Bronchial epithelial cell (primary cell): ENCODE data around the gene CCNL2. TPM values are rescaled to one million over a fixed set of nuclear protein-coding genes. Genes with fewer than 3 reads are reported as not detected.

ENCODE experiments used
- DNase-seq: peaks from one replicate; pipeline ENCODE4 v3.0.0-alpha.2; 2010; ENCODE audit warnings: low read depth
- FAIRE-seq: peaks from 2 replicates; lab custom pipeline; 2011; peaks lifted over from hg19 to GRCh38; lab: Jason Lieb, UNC
- H3K27me3 ChIP-seq: 2 replicates; pipeline ENCODE4 v1.5.1; 2011; ENCODE audit warnings: low read length; ENCODE audit not compliant: control insufficient read depth, insufficient read depth
- H3K36me3 ChIP-seq: 2 replicates; pipeline ENCODE4 v1.5.1; 2011; ENCODE audit warnings: low read length; ENCODE audit not compliant: control insufficient read depth, insufficient read depth
- H3K4me3 ChIP-seq: 2 replicates; pipeline ENCODE4 v1.5.1; 2011; ENCODE audit warnings: mild to moderate bottlenecking, low read depth, low read length, control low read depth
- total RNA-seq: library from RNA; depleted of rRNA; stranded (reverse); fragments of >200 nt; gene quantifications from 2 replicates; pipeline ENCODE4 v1.2.1, GENCODE V29; 2014
- TF ChIP-seq, protein P1 (sequence below): IDR thresholded peaks from 2 replicates; pipeline ENCODE4 v1.5.1; 2011; ENCODE audit warnings: mild to moderate bottlenecking, moderate library complexity, low read length, control low read depth, inconsistent platforms; ENCODE audit not compliant: insufficient read depth, severe bottlenecking

Gene CCNL2
- total RNA-seq, 1 donor from 2014 or later: 134 TPM

DNA sequence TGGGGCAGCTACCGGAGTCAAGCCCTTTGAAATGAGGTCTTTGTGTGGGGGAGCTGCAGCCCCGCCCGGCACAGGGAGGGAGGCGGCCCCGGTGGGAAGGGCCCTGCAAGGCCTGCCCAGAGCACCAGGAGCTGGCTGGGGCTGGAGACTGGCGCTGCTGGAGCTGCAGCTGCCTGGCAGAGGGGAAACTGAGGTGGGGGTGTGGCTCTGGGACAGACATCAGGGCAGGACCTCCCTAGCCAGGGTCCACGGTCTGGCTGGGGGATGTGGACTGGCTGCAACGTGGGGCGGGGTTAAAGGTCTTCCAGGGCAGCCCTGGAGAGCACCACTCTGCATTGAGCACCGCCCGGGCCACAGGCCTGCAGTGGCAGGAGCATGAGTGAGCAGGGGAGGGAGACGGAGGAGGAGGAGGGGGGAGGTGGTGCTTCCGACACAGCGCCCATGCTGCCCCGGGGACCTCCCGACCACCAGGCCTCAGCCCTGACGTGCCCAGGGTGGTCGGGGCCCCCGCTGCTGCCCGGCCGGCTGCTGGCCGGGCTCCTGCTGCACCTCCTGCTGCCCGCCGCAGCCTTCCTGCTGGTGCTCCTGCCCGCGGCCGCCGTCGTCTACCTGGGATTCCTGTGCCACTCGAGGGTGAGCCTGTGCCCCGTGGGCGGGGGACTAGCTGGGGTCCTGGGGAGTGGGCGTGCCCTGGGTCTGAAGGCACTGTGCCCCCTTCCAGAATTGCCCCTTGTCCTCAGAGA is 26.8 kb upstream of the CCNL2 start:
- Histone ChIP-seq H3K4me3 (no peak overlapping the region), H3K36me3 (no peaks in the 10 kb centered on the region), H3K27me3 (no peaks in the 10 kb centered on the region)
- TF ChIP-seq, protein P1, sequence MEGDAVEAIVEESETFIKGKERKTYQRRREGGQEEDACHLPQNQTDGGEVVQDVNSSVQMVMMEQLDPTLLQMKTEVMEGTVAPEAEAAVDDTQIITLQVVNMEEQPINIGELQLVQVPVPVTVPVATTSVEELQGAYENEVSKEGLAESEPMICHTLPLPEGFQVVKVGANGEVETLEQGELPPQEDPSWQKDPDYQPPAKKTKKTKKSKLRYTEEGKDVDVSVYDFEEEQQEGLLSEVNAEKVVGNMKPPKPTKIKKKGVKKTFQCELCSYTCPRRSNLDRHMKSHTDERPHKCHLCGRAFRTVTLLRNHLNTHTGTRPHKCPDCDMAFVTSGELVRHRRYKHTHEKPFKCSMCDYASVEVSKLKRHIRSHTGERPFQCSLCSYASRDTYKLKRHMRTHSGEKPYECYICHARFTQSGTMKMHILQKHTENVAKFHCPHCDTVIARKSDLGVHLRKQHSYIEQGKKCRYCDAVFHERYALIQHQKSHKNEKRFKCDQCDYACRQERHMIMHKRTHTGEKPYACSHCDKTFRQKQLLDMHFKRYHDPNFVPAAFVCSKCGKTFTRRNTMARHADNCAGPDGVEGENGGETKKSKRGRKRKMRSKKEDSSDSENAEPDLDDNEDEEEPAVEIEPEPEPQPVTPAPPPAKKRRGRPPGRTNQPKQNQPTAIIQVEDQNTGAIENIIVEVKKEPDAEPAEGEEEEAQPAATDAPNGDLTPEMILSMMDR: no peak
- no peak for DNase-seq
- no peak for FAIRE-seq

DNA sequence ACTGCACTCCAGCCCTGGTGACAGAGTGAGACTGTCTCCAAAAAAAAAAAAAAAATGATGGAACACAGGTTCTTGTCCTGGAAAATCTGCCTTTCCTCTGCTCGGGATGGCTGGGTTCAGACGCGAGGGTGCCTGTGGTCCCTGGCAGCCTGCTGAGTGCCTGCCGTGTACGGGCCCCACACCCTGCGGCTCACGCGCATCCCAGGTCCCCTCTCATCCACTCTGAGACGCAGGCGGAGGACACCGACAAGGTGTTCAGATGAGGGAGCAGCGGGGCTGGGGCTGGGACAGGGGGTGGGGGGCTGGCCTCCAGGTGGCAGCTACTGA is 26.3 kb upstream of the CCNL2 start:
- DNase-seq (no peak), FAIRE-seq (no peak)
- Histone ChIP-seq H3K27me3 (no peaks in the 10 kb centered on the region), H3K4me3 (no peak overlapping the region), H3K36me3 (no peaks in the 10 kb centered on the region)
- TF ChIP-seq, protein P1: no peak

DNA sequence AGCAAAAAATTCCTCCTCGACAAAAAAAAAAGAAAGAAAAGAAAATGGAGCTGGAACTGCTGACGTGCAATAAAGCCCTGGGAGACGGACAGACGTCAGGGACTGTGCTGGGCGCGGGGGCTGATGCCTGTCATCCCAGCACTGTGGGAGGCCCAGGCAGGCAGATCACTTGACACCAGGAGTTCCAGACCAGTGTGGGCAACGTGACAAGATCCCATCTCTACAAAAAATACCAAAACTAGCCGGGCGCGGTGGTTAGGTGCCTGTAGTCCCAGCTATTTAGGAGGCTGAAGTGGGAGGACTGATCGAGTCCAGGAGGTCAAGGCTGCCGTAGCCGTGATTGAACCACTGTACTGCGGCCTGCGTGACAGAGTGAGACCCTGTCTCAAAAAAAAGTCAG is 25.6 kb upstream of the CCNL2 start:
- Histone ChIP-seq H3K36me3 (no peaks in the 10 kb centered on the region), H3K4me3 (no peak overlapping the region), H3K27me3 (no peaks in the 10 kb centered on the region)
- TF ChIP-seq, protein P1: no peak
- FAIRE-seq (no peak), DNase-seq (no peak)

DNA sequence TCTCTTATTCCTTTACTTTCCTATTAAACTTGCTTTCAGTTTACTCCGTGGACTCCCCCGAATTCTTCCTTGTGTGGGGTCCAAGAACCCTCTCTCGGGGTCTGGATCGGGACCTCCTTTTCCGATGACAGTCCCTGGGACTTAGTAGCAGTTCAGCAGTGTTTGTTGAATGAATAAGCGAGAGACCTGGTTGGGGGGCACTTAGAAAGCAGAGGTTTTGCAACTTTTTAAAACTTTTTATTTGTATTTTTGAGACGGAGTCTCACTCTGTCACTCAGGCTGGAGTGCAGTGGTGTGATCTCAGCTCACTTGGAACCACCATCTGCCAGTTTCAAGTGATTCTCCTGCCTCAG is 24.1 kb upstream of the CCNL2 start:
- H3K4me3 ChIP-seq: no peak overlapping the region
- H3K36me3 ChIP-seq: no peaks in the 10 kb centered on the region
- no peaks in the 10 kb centered on the region for H3K27me3 ChIP-seq
- TF ChIP-seq, protein P1: no peak
- no peak for FAIRE-seq
- DNase-seq: no peak

DNA sequence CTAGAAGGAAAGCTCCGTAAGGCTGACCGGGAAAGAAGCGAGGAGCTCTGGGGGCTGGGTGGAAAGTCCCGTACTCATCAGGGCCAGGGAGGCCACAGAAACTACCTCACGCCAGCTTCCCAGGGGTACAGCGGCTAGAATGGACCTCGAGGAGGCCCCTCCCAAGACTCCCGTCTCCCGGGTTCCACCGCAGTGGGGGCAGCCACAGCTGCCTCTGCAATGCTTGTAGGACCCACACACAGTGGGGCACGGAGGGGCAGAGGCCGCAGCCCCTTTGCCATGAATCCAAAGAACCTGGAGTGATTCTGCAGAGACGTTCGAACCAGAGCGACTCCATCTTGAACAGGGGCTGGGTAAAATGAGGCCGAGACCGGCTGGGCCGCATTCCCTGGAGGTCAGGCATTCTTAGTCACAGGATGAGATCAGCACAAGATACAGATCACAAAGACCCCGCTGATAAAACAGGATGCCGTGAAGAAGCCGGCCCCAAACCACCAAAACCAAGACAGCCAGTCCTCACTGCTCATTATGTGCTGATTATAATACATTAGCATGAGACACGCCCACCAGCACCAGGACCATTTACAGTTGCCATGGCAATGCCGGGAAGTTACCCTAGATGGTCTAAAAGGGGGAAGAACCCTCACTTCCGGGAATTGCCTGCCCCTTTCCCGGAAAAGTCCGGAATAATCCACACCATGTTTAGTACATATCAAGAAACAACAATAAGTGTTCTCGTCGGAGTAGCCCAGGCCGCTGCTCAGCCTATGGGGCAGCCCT is 23.5 kb upstream of the CCNL2 start:
- FAIRE-seq: no peak
- no peak overlapping the region for H3K4me3 ChIP-seq
- H3K27me3 ChIP-seq: no peaks in the 10 kb centered on the region
- TF ChIP-seq, protein P1: no peak
- no peaks in the 10 kb centered on the region for H3K36me3 ChIP-seq
- peak; percentile 71 for DNase-seq
